ENCODE data around the gene DHRS11. TPM values are rescaled to one million over a fixed set of nuclear protein-coding genes. Genes with fewer than 3 reads are reported as not detected.

DHRS11 gene
- polyA plus RNA-seq, 1 donor from 2014 or later, result 18.6 TPM

DNA sequence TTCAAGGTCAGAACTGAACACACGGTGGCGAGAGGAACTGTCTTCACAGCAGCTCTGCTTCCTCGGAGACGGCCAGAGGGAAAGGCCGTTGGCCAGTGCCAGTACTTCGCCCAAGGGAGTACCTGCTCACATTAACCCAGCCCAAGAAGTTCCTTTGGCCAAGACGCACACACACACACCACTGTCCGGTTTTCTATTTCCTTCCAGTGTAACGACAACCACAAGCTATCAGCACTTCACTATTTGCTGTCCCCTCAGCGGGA is 47.7 kb upstream of the DHRS11 start:
- Histone ChIP-seq H3K27me3 (ENCODE audit: insufficient read depth, low read depth, low read length) (no peaks in the 10 kb centered on the region), H3K36me3 (ENCODE audit: insufficient read depth, low read length) (no peaks in the 10 kb centered on the region), H2AFZ (ENCODE audit: low read depth, low read length) (peak overlapping the region; percentile 99), H3K9me3 (ENCODE audit: low read length) (no peaks in the 10 kb centered on the region), H3K9ac (ENCODE audit: low read length) (peak overlapping the region; percentile 100), H3F3A (ENCODE audit: insufficient read depth, low read length, poor library complexity, severe bottlenecking) (peaks cover 4% of the 10 kb centered on the region), H3K79me2 (replicated peaks; ENCODE audit: insufficient read depth, low read length) (peaks cover 34% of the 10 kb centered on the region), H3K4me3 (ENCODE audit: low read length) (peak overlapping the region; percentile 99), H3K9me2 (ENCODE audit: insufficient read depth, low read length) (no peaks in the 10 kb centered on the region), H3K27ac (ENCODE audit: low read length) (peak overlapping the region; percentile 99), H3K4me2 (ENCODE audit: low read length) (peak overlapping the region; percentile 49), H4K20me1 (ENCODE audit: insufficient read depth) (no peaks in the 10 kb centered on the region)
- TF ChIP-seq RAD21 (conservative IDR thresholded peaks at IDR 0.05) (no peak), TAF1 (IDR thresholded peaks at IDR 0.05; ENCODE audit: low read depth) (no peak), POLR2AphosphoS5 (IDR thresholded peaks at IDR 0.05) (no peak), MXI1 (conservative IDR thresholded peaks at IDR 0.05; ENCODE audit: poor library complexity, severe bottlenecking) (no peak)
- TF ChIP-seq, protein P1, sequence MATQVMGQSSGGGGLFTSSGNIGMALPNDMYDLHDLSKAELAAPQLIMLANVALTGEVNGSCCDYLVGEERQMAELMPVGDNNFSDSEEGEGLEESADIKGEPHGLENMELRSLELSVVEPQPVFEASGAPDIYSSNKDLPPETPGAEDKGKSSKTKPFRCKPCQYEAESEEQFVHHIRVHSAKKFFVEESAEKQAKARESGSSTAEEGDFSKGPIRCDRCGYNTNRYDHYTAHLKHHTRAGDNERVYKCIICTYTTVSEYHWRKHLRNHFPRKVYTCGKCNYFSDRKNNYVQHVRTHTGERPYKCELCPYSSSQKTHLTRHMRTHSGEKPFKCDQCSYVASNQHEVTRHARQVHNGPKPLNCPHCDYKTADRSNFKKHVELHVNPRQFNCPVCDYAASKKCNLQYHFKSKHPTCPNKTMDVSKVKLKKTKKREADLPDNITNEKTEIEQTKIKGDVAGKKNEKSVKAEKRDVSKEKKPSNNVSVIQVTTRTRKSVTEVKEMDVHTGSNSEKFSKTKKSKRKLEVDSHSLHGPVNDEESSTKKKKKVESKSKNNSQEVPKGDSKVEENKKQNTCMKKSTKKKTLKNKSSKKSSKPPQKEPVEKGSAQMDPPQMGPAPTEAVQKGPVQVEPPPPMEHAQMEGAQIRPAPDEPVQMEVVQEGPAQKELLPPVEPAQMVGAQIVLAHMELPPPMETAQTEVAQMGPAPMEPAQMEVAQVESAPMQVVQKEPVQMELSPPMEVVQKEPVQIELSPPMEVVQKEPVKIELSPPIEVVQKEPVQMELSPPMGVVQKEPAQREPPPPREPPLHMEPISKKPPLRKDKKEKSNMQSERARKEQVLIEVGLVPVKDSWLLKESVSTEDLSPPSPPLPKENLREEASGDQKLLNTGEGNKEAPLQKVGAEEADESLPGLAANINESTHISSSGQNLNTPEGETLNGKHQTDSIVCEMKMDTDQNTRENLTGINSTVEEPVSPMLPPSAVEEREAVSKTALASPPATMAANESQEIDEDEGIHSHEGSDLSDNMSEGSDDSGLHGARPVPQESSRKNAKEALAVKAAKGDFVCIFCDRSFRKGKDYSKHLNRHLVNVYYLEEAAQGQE (IDR thresholded peaks at IDR 0.05; ENCODE audit: borderline replicate concordance), result no peak
- TF ChIP-seq, protein P2, sequence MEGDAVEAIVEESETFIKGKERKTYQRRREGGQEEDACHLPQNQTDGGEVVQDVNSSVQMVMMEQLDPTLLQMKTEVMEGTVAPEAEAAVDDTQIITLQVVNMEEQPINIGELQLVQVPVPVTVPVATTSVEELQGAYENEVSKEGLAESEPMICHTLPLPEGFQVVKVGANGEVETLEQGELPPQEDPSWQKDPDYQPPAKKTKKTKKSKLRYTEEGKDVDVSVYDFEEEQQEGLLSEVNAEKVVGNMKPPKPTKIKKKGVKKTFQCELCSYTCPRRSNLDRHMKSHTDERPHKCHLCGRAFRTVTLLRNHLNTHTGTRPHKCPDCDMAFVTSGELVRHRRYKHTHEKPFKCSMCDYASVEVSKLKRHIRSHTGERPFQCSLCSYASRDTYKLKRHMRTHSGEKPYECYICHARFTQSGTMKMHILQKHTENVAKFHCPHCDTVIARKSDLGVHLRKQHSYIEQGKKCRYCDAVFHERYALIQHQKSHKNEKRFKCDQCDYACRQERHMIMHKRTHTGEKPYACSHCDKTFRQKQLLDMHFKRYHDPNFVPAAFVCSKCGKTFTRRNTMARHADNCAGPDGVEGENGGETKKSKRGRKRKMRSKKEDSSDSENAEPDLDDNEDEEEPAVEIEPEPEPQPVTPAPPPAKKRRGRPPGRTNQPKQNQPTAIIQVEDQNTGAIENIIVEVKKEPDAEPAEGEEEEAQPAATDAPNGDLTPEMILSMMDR (IDR thresholded peaks at IDR 0.05; ENCODE audit: poor library complexity, severe bottlenecking), result no peak

DNA sequence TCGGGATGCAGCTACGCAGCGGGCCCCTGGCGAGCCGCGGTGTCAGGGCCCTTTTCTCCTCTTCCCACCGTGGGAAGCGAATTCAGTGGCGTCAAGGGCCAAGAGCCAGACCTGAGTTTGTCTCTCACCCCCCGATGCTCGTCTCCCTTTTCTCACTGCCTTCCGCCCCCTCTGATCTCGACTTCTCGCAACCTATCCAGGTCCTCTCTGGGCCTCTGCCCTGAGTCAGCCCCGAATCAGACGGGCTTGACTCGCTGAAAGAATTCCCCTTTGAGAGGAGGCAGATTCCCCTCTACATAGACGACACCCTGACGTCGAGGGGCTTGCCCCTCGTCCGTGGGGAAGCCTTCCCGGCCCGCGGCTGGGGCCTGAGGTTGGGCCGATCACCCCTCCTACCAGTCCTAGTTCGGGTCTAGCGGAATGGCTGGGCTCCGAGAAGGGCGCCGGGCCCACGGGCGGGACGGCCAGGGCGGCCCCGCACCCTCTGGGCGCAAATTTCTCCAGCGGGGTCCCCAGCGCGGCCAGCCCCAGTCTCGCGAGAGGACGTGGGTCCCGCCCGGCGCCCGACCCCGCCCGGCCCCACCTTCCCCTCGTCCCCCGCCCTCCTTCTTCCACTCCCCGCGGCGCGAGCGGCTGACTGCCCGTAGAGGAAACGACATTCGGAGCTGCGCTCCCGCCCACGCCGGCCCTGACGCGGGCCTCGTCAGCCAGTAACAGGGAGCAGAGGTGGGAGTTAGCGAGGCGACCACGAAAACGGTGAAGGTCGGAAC is 47.2 kb upstream of the DHRS11 start, which contains the start of gene GGNBP2:
Gene GGNBP2 (plus strand): TSS at position 613 of the 770 bp plus-strand sequence. CDS start 806 bp downstream, outside the sequence.
- H3K4me3 ChIP-seq (ENCODE audit: low read length), result peak within 1 kb of the TSS; percentile 99
- no peaks in the 10 kb centered on the region for H3K27me3 ChIP-seq (ENCODE audit: insufficient read depth, low read depth, low read length)
- peaks cover 39% of the 10 kb centered on the region for H3K79me2 ChIP-seq (replicated peaks; ENCODE audit: insufficient read depth, low read length)
- H3K9me3 ChIP-seq (ENCODE audit: low read length), result no peaks in the 10 kb centered on the region
- H3K4me2 ChIP-seq (ENCODE audit: low read length), result peak within 1 kb of the TSS; percentile 49
- H3F3A ChIP-seq (ENCODE audit: insufficient read depth, low read length, poor library complexity, severe bottlenecking), result peaks cover 4% of the 10 kb centered on the region
- H2AFZ ChIP-seq (ENCODE audit: low read depth, low read length), result peak within 1 kb of the TSS; percentile 99
- H3K27ac ChIP-seq (ENCODE audit: low read length), result peak within 1 kb of the TSS; percentile 99
- H4K20me1 ChIP-seq (ENCODE audit: insufficient read depth), result no peaks in the 10 kb centered on the region
- H3K36me3 ChIP-seq (ENCODE audit: insufficient read depth, low read length), result no peaks in the 10 kb centered on the region
- H3K9ac ChIP-seq (ENCODE audit: low read length), result peak within 1 kb of the TSS; percentile 100
- no peaks in the 10 kb centered on the region for H3K9me2 ChIP-seq (ENCODE audit: insufficient read depth, low read length)
- TF ChIP-seq SMC3 (conservative IDR thresholded peaks at IDR 0.05; ENCODE audit: poor library complexity) (no peak), POLR2AphosphoS5 (IDR thresholded peaks at IDR 0.05) (peak; percentile 82), MXI1 (conservative IDR thresholded peaks at IDR 0.05; ENCODE audit: poor library complexity, severe bottlenecking) (peak; percentile 39)
- TF ChIP-seq, protein P1 (IDR thresholded peaks at IDR 0.05; ENCODE audit: borderline replicate concordance), result peak; percentile 63
